Mesenchymal stem cell (in vitro differentiated cells and primary cell): ENCODE results near the gene CLEC4M.

Experiments
- DNase-seq: peaks from one replicate; pipeline ENCODE4 v3.0.0-alpha.2; 2013
- H2AFZ ChIP-seq: one replicate; pipeline ENCODE4 v1.6.1; 2013; ENCODE audit warnings: low read depth, mild to moderate bottlenecking, control low read depth, inconsistent platforms, low read length, moderate library complexity
- H2AK5ac ChIP-seq: 2 replicates; pipeline ENCODE4 v1.6.1; 2013; ENCODE audit warnings: low read length, moderate library complexity, mild to moderate bottlenecking, inconsistent platforms; ENCODE audit not compliant: severe bottlenecking
- H2BK120ac ChIP-seq: one replicate; pipeline ENCODE4 v1.6.1; 2013; ENCODE audit warnings: low read depth, mild to moderate bottlenecking, inconsistent platforms, low read length, moderate library complexity
- H2BK12ac ChIP-seq, 2 experiments: one replicate each; pipeline ENCODE4 v1.6.1; 2013; ENCODE audit warnings: inconsistent platforms in 2 of 2, low read length in 2 of 2, mild to moderate bottlenecking in 2 of 2, moderate library complexity in 2 of 2, control low read depth in 1 of 2
- H2BK15ac ChIP-seq: one replicate; pipeline ENCODE4 v1.6.1; 2013; ENCODE audit warnings: mild to moderate bottlenecking, low read depth, inconsistent platforms; ENCODE audit not compliant: poor library complexity, severe bottlenecking
- H2BK5ac ChIP-seq: 2 replicates; pipeline ENCODE4 v1.6.1; 2013; ENCODE audit warnings: low read depth, mild to moderate bottlenecking, low read length, control low read depth, inconsistent platforms; ENCODE audit not compliant: poor library complexity, severe bottlenecking
- H3K14ac ChIP-seq, 2 experiments: one replicate each; pipeline ENCODE4 v1.6.1; 2013; ENCODE audit warnings: inconsistent platforms in 2 of 2, low read length in 2 of 2, control low read depth in 1 of 2, mild to moderate bottlenecking in 1 of 2, moderate library complexity in 1 of 2
- H3K18ac ChIP-seq, 2 experiments: one replicate each; pipeline ENCODE4 v1.6.1; 2013; ENCODE audit warnings: inconsistent platforms in 2 of 2, low read length in 2 of 2, control low read depth in 1 of 2, low read depth in 1 of 2, mild to moderate bottlenecking in 1 of 2
- H3K23ac ChIP-seq, 2 experiments: one replicate each; pipeline ENCODE4 v1.6.1; 2013; ENCODE audit warnings: inconsistent platforms in 2 of 2, low read length in 2 of 2, mild to moderate bottlenecking in 2 of 2, moderate library complexity in 2 of 2, control low read depth in 1 of 2
- H3K27ac ChIP-seq: 2 replicates; pipeline ENCODE4 v1.5.1; 2013; ENCODE audit warnings: mild to moderate bottlenecking, moderate library complexity, low read length, control low read depth, inconsistent platforms; ENCODE audit not compliant: poor library complexity, severe bottlenecking
- H3K27me3 ChIP-seq, 2 experiments: 2 replicates each; pipeline versions ENCODE4 v1.6.1 to v1.7.0; 2013; ENCODE audit warnings: low read length in 2 of 2, mild to moderate bottlenecking in 2 of 2, moderate library complexity in 2 of 2, control low read depth in 1 of 2, inconsistent platforms in 1 of 2; ENCODE audit not compliant: control insufficient read depth in 1 of 2, insufficient read depth in 1 of 2
- H3K36me3 ChIP-seq, 2 experiments: 2 replicates each; pipeline versions ENCODE4 v1.6.1 to v1.7.0; 2013; ENCODE audit warnings: low read length in 2 of 2, control low read depth in 1 of 2, inconsistent platforms in 1 of 2, low read depth in 1 of 2, mild to moderate bottlenecking in 1 of 2; ENCODE audit not compliant: insufficient read depth in 2 of 2, control insufficient read depth in 1 of 2
- H3K4ac ChIP-seq, 2 experiments: one replicate each; pipeline ENCODE4 v1.6.1; 2013; ENCODE audit warnings: inconsistent platforms in 2 of 2, low read length in 2 of 2, mild to moderate bottlenecking in 2 of 2, moderate library complexity in 2 of 2, control low read depth in 1 of 2, low read depth in 1 of 2
- H3K4me1 ChIP-seq: 2 replicates; pipeline ENCODE4 v1.6.1; 2013; ENCODE audit warnings: low read depth, low read length, control low read depth; ENCODE audit not compliant: control insufficient read depth, insufficient read depth
- H3K4me2 ChIP-seq: 2 replicates; pipeline ENCODE4 v1.6.1; 2013; ENCODE audit warnings: low read length, mild to moderate bottlenecking, inconsistent platforms; ENCODE audit not compliant: poor library complexity, severe bottlenecking
- H3K4me3 ChIP-seq, 2 experiments: 2 replicates each; pipeline versions ENCODE4 v1.5.1 to v1.7.0; 2013; ENCODE audit warnings: low read length in 2 of 2, mild to moderate bottlenecking in 2 of 2, control low read depth in 1 of 2, low read depth in 1 of 2; ENCODE audit not compliant: insufficient read depth in 1 of 2
- H3K79me1 ChIP-seq: replicated peaks from 2 replicates; pipeline ENCODE4 v1.6.1; 2013; ENCODE audit warnings: mild to moderate bottlenecking, control low read depth, low read length, inconsistent platforms; ENCODE audit not compliant: poor library complexity, severe bottlenecking
- H3K9ac ChIP-seq: 2 replicates; pipeline ENCODE4 v1.7.0; 2013; ENCODE audit warnings: mild to moderate bottlenecking, low read length, moderate library complexity
- H3K9me3 ChIP-seq: 2 replicates; pipeline ENCODE4 v1.7.0; 2013; ENCODE audit warnings: mild to moderate bottlenecking, low read length; ENCODE audit not compliant: control insufficient read depth
- H4K8ac ChIP-seq: one replicate; pipeline ENCODE4 v1.6.1; 2013; ENCODE audit warnings: inconsistent platforms, mild to moderate bottlenecking, low read length, moderate library complexity
- H4K91ac ChIP-seq: one replicate; pipeline ENCODE4 v1.6.1; 2013; ENCODE audit warnings: mild to moderate bottlenecking, low read length, inconsistent platforms
- WGBS: methylation state at CpG from one replicate; pipeline ENCODE4 v1.1.7; 2013; ENCODE audit warnings: mixed read lengths; 5-methylcytosine and 5-hydroxymethylcytosine counted together

The CLEC4M gene

GRCh38 chr19:7775761-7776160, 12.7 kb downstream of the CLEC4M start:
- Histone ChIP-seq H3K4me1 (no peaks in the 10 kb centered on the region), H3K4me3 (no peak overlapping the region), H2BK5ac (no peak overlapping the region), H3K27ac (no peak overlapping the region), H3K4ac (no peak overlapping the region), H3K9ac (no peak overlapping the region), H3K23ac (no peak overlapping the region), H2BK15ac (no peak overlapping the region), H2AK5ac (no peak overlapping the region), H2AFZ (no peak overlapping the region), H3K9me3 (no peaks in the 10 kb centered on the region), H2BK12ac (no peak overlapping the region), H3K18ac (no peak overlapping the region), H3K27me3 (peaks cover 15 to 57% of the 10 kb centered on the region in 2 experiments), H3K14ac (no peak overlapping the region), H4K91ac (no peak overlapping the region), H3K4me2 (no peak overlapping the region), H4K8ac (no peak overlapping the region), H3K79me1 (no peaks in the 10 kb centered on the region), H3K36me3 (no peaks in the 10 kb centered on the region), H2BK120ac (no peak overlapping the region)
- no peak for DNase-seq
- 87% methylated on average over 9 of the region's 9 CpGs for WGBS

- Histone ChIP-seq H2BK15ac (no peak overlapping the region), H2AK5ac (no peak overlapping the region)
- WGBS = 80% methylated on average over 4 of the region's 5 CpGs
Measured at GRCh38 chr19:7778081-7778480, 15.0 kb downstream of the CLEC4M start.

GRCh38 chr19:7779631-7780486, 16.8 kb downstream of the CLEC4M start:
- Histone ChIP-seq H2BK15ac (no peak overlapping the region), H3K9me3 (no peaks in the 10 kb centered on the region), H3K36me3 (no peaks in the 10 kb centered on the region), H2AK5ac (no peak overlapping the region), H3K27ac (no peak overlapping the region), H2BK12ac (no peak overlapping the region), H4K91ac (no peak overlapping the region), H3K4me1 (no peaks in the 10 kb centered on the region), H2AFZ (no peak overlapping the region), H4K8ac (no peak overlapping the region), H3K4ac (no peak overlapping the region), H3K4me2 (no peak overlapping the region), H2BK120ac (no peak overlapping the region), H3K18ac (no peak overlapping the region), H2BK5ac (no peak overlapping the region), H3K23ac (no peak overlapping the region), H3K4me3 (no peak overlapping the region), H3K14ac (no peak overlapping the region), H3K27me3 (peaks cover 33 to 78% of the 10 kb centered on the region in 2 experiments), H3K9ac (no peak overlapping the region), H3K79me1 (no peaks in the 10 kb centered on the region)
- DNase-seq = no peak
- WGBS = 86% methylated on average over 26 of the region's 26 CpGs

More at GRCh38 chr19:7778081-7778480, 15.0 kb downstream of the CLEC4M start:
- Histone ChIP-seq H3K4me3 (no peak overlapping the region), H2AFZ (no peak overlapping the region), H2BK12ac (no peak overlapping the region), H3K9me3 (no peaks in the 10 kb centered on the region), H3K4me1 (no peaks in the 10 kb centered on the region), H3K27ac (no peak overlapping the region), H3K14ac (no peak overlapping the region), H3K36me3 (no peaks in the 10 kb centered on the region), H3K27me3 (peaks cover 21 to 67% of the 10 kb centered on the region in 2 experiments), H3K9ac (no peak overlapping the region), H3K79me1 (no peaks in the 10 kb centered on the region), H2BK120ac (no peak overlapping the region), H4K8ac (no peak overlapping the region), H4K91ac (no peak overlapping the region), H3K4ac (no peak overlapping the region), H3K23ac (no peak overlapping the region), H2BK5ac (no peak overlapping the region), H3K18ac (no peak overlapping the region), H3K4me2 (no peak overlapping the region)
- DNase-seq = no peak

GRCh38 chr19:7781157-7781556, 18.1 kb downstream of the CLEC4M start:
- no peak overlapping the region for H3K4me2 ChIP-seq
- no peak overlapping the region for H3K4ac ChIP-seq
- H3K27ac ChIP-seq = no peak overlapping the region
- H2AK5ac ChIP-seq = no peak overlapping the region
- H3K9me3 ChIP-seq = no peaks in the 10 kb centered on the region
- H3K79me1 ChIP-seq = no peaks in the 10 kb centered on the region
- no peak overlapping the region for H2BK120ac ChIP-seq
- no peaks in the 10 kb centered on the region for H3K36me3 ChIP-seq
- no peak overlapping the region for H3K4me3 ChIP-seq
- no peak overlapping the region for H3K9ac ChIP-seq
- H3K27me3 ChIP-seq = peaks cover 29 to 68% of the 10 kb centered on the region in 2 experiments
- H2BK5ac ChIP-seq = no peak overlapping the region
- DNase-seq = no peak
- no peaks in the 10 kb centered on the region for H3K4me1 ChIP-seq
- H2BK15ac ChIP-seq = no peak overlapping the region
- 75% methylated on average over 12 of the region's 12 CpGs for WGBS
- no peak overlapping the region for H4K91ac ChIP-seq
- H4K8ac ChIP-seq = no peak overlapping the region
- no peak overlapping the region for H3K14ac ChIP-seq
- no peak overlapping the region for H2BK12ac ChIP-seq
- H3K23ac ChIP-seq = no peak overlapping the region
- H2AFZ ChIP-seq = no peak overlapping the region
- H3K18ac ChIP-seq = no peak overlapping the region
